Forelimb muscle (tissue), 1 donor: ENCODE measurements around the gene IGSF11. TPM values are rescaled to one million over a fixed set of nuclear protein-coding genes. Genes with fewer than 3 reads are reported as not detected.
"Not testable (repeated sequence)": the region's sequence is repeated elsewhere in the genome, so short reads cannot be mapped to it uniquely, and the experiment has no call there.

ENCODE experiments used
- DNase-seq: peaks from one replicate; pipeline ENCODE4 v3.0.0-alpha.2; 2013; ENCODE audit warnings: low read depth
- polyA plus RNA-seq: library from polyadenylated mRNA; unstranded; fragments of 120-200 nt; gene quantifications from one replicate; pipeline ENCODE4 v1.2.1, GENCODE V29; 2013; ENCODE audit not compliant: insufficient read length

The IGSF11 gene
- polyA plus RNA-seq, 1 donor: 1.7 TPM

GRCh38 chr3:118990823-118991560 lies 43.7 kb downstream of the IGSF11 start:
- no peak for DNase-seq

DNA sequence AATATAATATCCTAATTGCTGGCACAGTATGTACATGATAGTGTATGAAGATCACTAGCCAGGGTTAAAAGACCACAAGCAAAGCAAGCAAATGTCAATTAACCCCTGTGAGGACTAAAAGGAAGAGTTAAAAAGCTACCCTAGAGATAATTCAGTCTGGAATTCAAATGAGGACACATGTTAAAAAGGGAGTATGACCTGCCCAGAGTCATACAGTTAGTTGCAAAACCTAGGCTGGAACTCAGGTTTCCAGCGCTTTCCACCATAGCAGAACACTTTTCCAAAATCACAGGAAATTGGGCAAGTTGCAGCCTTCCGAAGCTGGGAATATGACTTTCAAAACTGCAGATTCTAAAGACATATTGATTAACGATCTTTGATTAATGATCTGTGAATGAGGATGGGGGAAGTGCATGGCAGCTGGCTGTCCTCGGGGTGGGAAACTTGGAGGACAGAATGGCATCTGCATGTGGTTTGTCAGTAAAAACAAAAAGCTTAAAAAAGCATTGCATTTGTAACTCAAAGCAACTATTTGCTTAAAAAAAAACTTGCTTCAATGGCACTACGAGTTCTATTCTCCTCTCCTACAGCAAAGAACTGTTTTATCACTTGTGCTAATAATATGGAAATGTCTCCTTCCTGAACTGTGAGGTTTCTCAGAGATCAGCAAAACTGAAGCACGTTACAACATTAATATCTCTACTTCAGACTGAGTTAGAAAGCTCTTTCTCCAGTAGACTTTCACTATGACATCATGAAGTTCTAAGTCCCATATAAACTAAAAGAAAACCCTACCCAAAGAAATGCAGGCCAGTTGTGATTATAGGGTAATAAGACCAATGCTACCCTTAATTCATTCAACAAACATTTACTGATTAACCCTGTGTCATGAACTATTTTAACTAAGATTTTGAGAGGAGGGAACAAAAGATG lies 46.2 kb downstream of the IGSF11 start:
- no peak for DNase-seq

- DNase-seq: no peak
These were observed 47.2 kb downstream of the IGSF11 start for GRCh38 chr3:118987477-118987876.

DNA sequence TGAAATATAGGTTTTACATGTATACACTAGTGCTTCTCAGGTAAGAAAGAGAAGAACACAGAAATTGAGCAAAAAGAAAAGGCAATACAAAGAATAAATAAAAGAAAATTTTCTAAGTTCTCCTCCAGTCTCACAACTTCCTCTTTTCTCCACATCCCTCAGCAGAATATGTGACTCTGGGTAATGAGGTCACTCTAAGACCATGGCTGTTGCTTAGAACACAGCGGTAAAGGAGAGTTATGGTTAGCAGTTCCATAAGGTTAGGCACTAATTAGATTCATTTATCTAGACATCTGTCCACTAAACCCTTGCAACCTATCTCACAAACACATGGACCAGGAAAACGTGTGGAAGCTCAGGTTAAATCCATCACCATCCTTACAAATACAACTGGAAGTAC lies 47.9 kb downstream of the IGSF11 start:
- DNase-seq: no peak

DNA sequence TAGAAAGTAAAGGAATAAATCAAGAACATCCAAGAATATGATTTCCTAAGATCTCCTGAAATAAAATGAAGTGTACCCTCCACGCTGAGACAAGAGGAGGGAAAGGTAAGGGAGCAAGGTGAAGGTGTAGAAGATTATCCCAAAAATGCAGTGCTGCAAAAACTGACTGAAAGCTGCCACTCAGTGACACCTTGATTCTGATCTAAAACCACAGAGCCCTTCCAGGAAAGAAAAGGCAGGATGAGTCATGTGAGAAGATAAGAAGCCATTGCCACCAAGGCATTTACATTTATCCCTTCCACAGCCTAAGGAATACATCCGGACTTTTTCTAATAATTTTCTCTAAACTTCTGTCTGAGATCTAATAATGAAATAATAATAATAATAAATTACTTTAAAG lies 49.9 kb downstream of the IGSF11 start:
- DNase-seq: no peak

DNA sequence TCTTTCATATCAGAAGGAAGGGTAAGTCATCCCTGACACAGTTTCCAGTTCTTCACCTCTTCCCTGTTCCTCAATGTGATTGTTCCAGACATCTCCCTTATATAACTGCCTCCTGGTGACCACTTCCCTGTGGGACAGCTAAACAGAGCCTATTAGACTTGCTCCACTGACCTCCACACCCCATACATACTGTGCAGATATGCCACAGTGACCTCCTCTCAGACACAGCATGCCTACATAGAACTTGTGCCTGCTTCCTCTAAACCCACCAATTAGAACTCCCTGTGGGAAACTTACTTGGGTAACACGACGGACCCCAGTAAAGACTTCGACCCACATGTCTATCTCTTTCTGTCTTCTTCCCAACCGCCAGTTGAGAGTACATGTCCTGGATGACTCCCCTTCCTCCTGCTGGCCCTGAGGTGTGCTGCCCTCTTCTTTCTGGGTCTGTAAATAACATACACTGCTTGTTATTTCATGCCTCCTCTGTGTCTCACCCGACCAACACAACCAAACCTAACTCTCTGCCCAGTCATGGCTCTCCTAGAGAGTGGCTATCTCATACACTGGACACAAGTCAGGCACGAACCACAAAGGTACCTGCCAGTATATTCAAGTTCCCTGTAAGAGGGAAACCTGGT lies 53.0 kb downstream of the IGSF11 start:
- no peak for DNase-seq

- no peak for DNase-seq
These were observed 53.8 kb downstream of the IGSF11 start for GRCh38 chr3:118980832-118981231.

DNA sequence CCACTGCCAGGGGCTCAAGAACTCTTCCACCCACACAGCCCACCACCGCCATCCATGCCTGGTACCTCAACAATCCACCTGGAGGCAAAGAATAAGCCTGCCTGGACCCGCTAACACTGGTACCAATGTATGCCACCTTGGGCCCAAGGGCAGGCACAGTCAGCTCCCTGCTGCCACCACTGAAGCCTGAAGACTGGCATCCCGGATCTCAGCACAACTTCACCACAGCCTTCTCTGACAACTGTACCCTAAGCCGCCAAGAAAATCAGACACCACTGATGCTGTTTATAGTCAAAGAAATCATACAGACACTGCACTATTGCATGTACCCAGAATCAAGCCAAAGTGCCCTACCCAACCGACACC lies 56.3 kb downstream of the IGSF11 start:
- no peak for DNase-seq

GRCh38 chr3:118977671-118978392 lies 56.8 kb downstream of the IGSF11 start:
- no peak for DNase-seq

- DNase-seq: no peak
These were observed 57.5 kb downstream of the IGSF11 start for GRCh38 chr3:118977118-118977517.

- DNase-seq: not testable (repeated sequence)
These were observed 59.2 kb downstream of the IGSF11 start for GRCh38 chr3:118975476-118975875.

GRCh38 chr3:118974356-118975097 lies 60.1 kb downstream of the IGSF11 start:
- no peak for DNase-seq

DNA sequence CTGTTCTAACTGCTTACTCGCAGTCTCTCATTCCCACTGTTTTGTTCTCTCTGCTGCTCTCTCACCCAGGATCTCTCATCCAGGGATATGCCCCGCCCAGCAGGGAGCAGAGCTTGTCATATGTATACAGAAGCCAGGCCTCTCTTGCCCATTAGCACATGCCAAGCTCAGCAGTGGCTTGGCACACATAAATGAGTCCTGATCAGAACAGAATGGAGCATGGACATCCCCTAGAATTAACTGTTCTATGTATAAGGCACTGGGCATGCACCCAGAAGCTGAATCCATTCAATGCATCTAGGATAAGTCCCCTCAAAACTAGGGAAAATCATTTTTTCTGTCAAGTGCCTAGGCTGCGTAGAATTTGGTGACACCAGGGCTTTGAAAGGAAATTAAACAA lies 61.6 kb downstream of the IGSF11 start:
- no peak for DNase-seq

DNA sequence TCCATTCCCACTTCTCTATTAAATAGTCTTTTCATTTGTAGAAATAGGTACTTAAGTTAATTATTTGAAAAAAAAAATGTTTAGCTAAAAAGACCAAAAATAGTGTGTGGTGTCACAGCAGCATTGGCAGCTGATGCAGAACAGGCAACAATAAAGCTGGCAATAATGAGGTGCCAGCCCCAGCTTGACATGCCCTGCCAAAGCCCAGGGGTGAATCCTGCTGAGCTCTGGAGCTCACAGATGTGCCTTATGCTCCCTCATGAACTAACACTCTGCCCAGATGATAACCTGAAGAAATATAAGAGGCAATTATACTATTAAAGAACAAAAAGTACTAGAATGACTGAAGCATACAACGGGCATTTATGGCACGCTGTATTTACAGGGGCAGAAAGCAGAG lies 63.8 kb downstream of the IGSF11 start:
- DNase-seq: no peak

GRCh38 chr3:118968640-118969039 lies 66.0 kb downstream of the IGSF11 start:
- DNase-seq: no peak

- no peak for DNase-seq
These were observed 66.5 kb downstream of the IGSF11 start for GRCh38 chr3:118968111-118968510.

DNA sequence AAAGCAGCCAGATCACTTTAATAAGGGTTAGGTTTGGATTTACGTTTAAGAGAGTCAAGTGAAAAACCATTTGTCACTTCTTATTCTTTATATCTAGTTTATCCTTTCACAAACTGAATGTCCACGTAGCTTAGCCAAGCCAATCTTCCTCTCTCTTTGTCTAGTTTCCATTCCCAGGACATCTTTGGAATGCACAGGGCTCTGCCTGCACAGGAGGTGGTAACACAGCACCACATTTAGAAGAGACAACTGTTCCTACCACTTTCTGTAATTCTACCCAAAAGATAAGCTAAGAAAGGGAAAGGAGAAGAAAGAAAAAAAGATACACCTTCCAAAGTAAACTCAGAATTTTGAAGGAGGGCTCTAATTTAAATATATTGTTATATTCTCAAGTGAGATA lies 67.9 kb downstream of the IGSF11 start:
- no peak for DNase-seq

DNA sequence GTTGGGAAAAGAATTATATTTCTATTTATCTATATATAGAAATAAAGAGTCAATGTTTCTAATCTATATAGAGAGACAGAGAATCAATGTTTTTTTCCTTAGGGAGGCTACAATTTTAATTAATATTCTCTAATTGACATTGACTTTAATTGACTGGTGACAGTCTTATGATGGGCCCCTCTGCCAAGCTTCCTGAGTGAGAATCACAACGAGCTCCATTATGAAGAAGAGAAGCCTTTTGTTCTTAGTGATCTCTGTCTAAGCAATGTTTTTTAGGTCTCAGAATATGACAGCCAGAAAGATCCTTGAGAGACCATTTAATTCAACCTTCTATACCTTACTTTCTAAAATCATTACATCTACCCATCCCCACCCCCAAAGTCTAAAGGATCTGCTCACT lies 70.9 kb downstream of the IGSF11 start:
- no peak for DNase-seq

DNA sequence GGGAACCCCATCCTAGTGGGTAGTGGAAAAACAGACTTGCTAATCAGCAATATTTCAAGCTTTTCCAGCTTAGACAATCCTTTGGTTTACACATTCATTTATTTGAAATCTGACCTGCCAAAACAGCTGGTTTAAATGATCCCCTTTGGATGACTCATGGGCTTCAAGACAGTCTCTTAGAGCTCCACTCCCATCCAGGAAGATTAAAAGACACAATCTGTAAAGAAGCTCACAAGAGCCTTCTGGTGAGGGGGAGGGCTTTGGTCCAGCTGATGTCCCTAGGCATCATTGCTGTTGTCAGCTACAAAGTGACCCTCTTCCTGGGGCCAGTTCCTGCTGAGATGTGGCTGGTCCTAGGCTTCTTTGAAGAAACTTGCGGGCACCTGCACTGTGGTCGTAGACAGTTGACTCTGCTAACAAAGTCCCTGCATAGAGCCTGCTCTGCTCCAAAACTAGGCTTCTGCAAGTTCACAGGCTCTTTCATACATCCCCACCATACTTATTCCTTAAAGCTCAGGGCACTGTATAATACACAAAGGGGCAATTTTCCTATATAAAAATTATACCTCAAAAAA lies 73.7 kb downstream of the IGSF11 start:
- DNase-seq: no peak

DNA sequence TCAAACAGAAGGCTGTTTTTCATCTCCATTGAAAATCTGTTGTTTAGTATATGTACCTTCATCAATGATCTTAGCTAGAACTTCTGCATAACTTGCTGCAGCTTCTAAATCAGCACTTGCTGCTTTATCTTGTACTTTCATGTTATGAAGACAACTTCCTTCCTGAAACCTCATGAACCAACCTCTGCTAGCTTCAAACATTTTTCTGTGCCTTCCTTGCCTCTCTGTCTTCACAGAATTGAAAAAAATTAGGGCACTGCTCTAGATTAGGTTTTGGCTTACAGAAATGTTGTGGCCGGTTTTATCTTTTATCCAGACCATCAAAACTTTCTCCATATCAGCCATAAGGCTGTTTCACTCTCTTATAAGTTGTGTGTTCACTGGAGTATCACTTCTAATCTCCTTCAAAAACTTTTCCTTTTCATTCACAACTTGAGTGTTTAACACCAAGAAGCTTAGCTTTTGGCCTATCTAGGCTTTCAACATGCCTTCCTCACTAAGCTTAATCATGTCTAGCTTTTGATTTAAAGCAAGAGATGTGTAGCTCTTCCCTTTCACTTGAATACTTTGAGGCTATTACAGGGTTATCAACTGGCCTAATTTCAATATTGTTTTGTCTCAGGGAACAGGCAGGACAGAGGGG lies 78.6 kb downstream of the IGSF11 start:
- DNase-seq: no peak
